HCT116 (cell line): ENCODE data around the gene SMARCB1. TPM values are rescaled to one million over a fixed set of nuclear protein-coding genes. Genes with fewer than 3 reads are reported as not detected.

Experiments
- ATAC-seq: fragments of 200-7000 bp; cut with Tn5 transposase; 2 replicates; pipeline ENCODE4 v1.9.1; 2020; ENCODE audit warnings: mild to moderate bottlenecking, moderate library complexity
- BruUV-seq: library from RNA; stranded (reverse); fragments of 400-500 nt; replicated peaks from 2 replicates; lab custom pipeline; 2021; lab: Mats Ljungman, UMichigan
- CTCF ChIA-PET: fragments of 300-600 bp; sonication (Branson Sonifier 250); formaldehyde crosslinking; loops from one replicate; lab custom pipeline; 2021; ENCODE audit warnings: antibody characterized with exemption; lab: Charles Lee
- POLR2A ChIA-PET: fragments of 300-600, 350-600 bp; sonication (Branson Sonifier 250); formaldehyde crosslinking; loops from one replicate; lab custom pipeline; 2021; ENCODE audit warnings: antibody characterized with exemption; lab: Charles Lee
- RAD21 ChIA-PET, 2 experiments: fragments of 300-600 bp; sonication (Branson Sonifier 250); formaldehyde crosslinking; loops; one replicate each; lab custom pipeline; 2023; ENCODE audit warnings: low total read pairs in 2 of 2; ENCODE audit not compliant: uncharacterized antibody in 2 of 2, unreplicated experiment in 2 of 2, low non-redundant PET in 1 of 2; lab: Charles Lee
- DNase-seq: peaks from one replicate; pipeline ENCODE4 v3.0.0-alpha.2; 2010; ENCODE audit warnings: low read depth, low spot score
- H2AFZ ChIP-seq: fragments of 200-600 bp; shearing (Covaris generic), sonication (generic); 2 replicates; pipeline ENCODE4 v1.6.1; 2017; ENCODE audit warnings: low read depth, mixed run types, mixed read lengths, antibody characterized with exemption, low read length; ENCODE audit not compliant: poor library complexity, severe bottlenecking
- H3K27ac ChIP-seq: 2 replicates; pipeline ENCODE4 v1.5.1; 2012; ENCODE audit warnings: low read depth, low read length
- H3K27me3 ChIP-seq: fragments of 200-600 bp; sonication (generic); 2 replicates; pipeline ENCODE4 v1.6.1; 2016; ENCODE audit warnings: mixed run types, low read length, mixed read lengths; ENCODE audit not compliant: insufficient read depth
- H3K36me3 ChIP-seq, 2 experiments: fragments of 200-500 bp in 1 of 2; fragments of 200-600 bp in 1 of 2; sonication (Bioruptor generic) in 1 of 2; sonication (generic) in 1 of 2; 2 replicates each; pipeline versions ENCODE4 v1.5.1 to v1.6.1; 2014 to 2016; ENCODE audit warnings: low read length in 2 of 2, inconsistent platforms in 1 of 2, mixed read lengths in 1 of 2, mixed run types in 1 of 2; ENCODE audit not compliant: insufficient read depth in 2 of 2, control insufficient read depth in 1 of 2
- H3K4me1 ChIP-seq, 2 experiments: fragments of 200-600 bp in 1 of 2; sonication (generic) in 1 of 2; 2 replicates each; pipeline versions ENCODE4 v1.5.1 to v1.6.1; 2012 to 2017; ENCODE audit warnings: low read length in 2 of 2, inconsistent platforms in 1 of 2, mild to moderate bottlenecking in 1 of 2, mixed read lengths in 1 of 2, mixed run types in 1 of 2, moderate library complexity in 1 of 2; ENCODE audit not compliant: insufficient read depth in 2 of 2, control insufficient read depth in 1 of 2
- H3K4me2 ChIP-seq: fragments of 200-600 bp; sonication (generic); 2 replicates; pipeline ENCODE4 v1.6.1; 2017; ENCODE audit warnings: mixed run types, low read length, mixed read lengths
- H3K4me3 ChIP-seq, 2 experiments: fragments of 200-600 bp in 1 of 2; sonication (generic) in 1 of 2; replicated peaks in 1 of 2; 2 replicates each; pipeline ENCODE4 v1.5.1; 2011 to 2016; ENCODE audit warnings: low read length in 2 of 2, control low read depth in 1 of 2, low read depth in 1 of 2, mild to moderate bottlenecking in 1 of 2, mixed read lengths in 1 of 2, mixed run types in 1 of 2
- H3K79me2 ChIP-seq: fragments of 200-600 bp; sonication (generic); 2 replicates; pipeline ENCODE4 v1.6.1; 2017; ENCODE audit warnings: mild to moderate bottlenecking, mixed run types, low read length, moderate library complexity, mixed read lengths; ENCODE audit not compliant: insufficient read depth
- H3K9ac ChIP-seq: fragments of 200-600 bp; sonication (generic); 2 replicates; pipeline ENCODE4 v1.6.1; 2016; ENCODE audit warnings: low read length, mixed read lengths
- H3K9me2 ChIP-seq: fragments of 200-600 bp; sonication (generic), shearing (Covaris generic); 2 replicates; pipeline ENCODE4 v1.6.1; 2017; ENCODE audit warnings: mixed run types, mild to moderate bottlenecking, moderate library complexity; ENCODE audit not compliant: insufficient read depth
- H3K9me3 ChIP-seq, 2 experiments: fragments of 200-500 bp in 1 of 2; fragments of 200-600 bp in 1 of 2; sonication (Bioruptor generic) in 1 of 2; sonication (generic) in 1 of 2; 2 replicates each; pipeline ENCODE4 v1.6.1; 2014 to 2017; ENCODE audit warnings: low read length in 2 of 2, mixed read lengths in 2 of 2, inconsistent platforms in 1 of 2, low read depth in 1 of 2, mild to moderate bottlenecking in 1 of 2, mixed run types in 1 of 2, moderate library complexity in 1 of 2; ENCODE audit not compliant: control insufficient read depth in 1 of 2, insufficient read depth in 1 of 2
- H4K20me1 ChIP-seq: fragments of 200-600 bp; sonication (generic), shearing (Covaris generic); 2 replicates; pipeline ENCODE4 v1.6.1; 2017; ENCODE audit warnings: mixed run types, mild to moderate bottlenecking, moderate library complexity; ENCODE audit not compliant: insufficient read depth
- CBX3 ChIP-seq: IDR thresholded peaks from 2 replicates; pipeline ENCODE4 v1.6.1; 2012; ENCODE audit warnings: low read depth
- CEBPB ChIP-seq: IDR thresholded peaks from 2 replicates; pipeline ENCODE4 v1.6.1; 2012; ENCODE audit warnings: low read depth
- EGR1 ChIP-seq: IDR thresholded peaks from 2 replicates; pipeline ENCODE4 v1.6.1; 2012; ENCODE audit warnings: low read depth
- ELF1 ChIP-seq: IDR thresholded peaks from 2 replicates; pipeline ENCODE4 v1.6.1; 2012; ENCODE audit warnings: low read depth, borderline replicate concordance
- FOSL1 ChIP-seq: IDR thresholded peaks from 2 replicates; pipeline ENCODE4 v1.6.1; 2012; ENCODE audit warnings: low read depth
- POLR2A ChIP-seq: IDR thresholded peaks from 2 replicates; pipeline ENCODE4 v1.7.0; 2011; ENCODE audit warnings: borderline replicate concordance; ENCODE audit not compliant: insufficient read depth, insufficient read length; ENCODE audit errors: extremely low read depth
- POLR2AphosphoS5 ChIP-seq: IDR thresholded peaks from 2 replicates; pipeline ENCODE4 v1.6.1; 2011; ENCODE audit warnings: mild to moderate bottlenecking, low read depth, low read length, moderate library complexity
- RAD21 ChIP-seq: IDR thresholded peaks from 2 replicates; pipeline ENCODE4 v1.6.1; 2012; ENCODE audit warnings: low read depth, mild to moderate bottlenecking
- SIN3A ChIP-seq: IDR thresholded peaks from 2 replicates; pipeline ENCODE4 v1.6.1; 2012; ENCODE audit warnings: low read depth
- SRF ChIP-seq: IDR thresholded peaks from 2 replicates; pipeline ENCODE4 v1.6.1; 2012; ENCODE audit warnings: low read depth
- TCF7L2 ChIP-seq: IDR thresholded peaks from 2 replicates; pipeline ENCODE4 v1.7.0; 2011; ENCODE audit warnings: borderline replicate concordance, inconsistent platforms; ENCODE audit not compliant: insufficient read depth, insufficient read length; ENCODE audit errors: extremely low read depth
- YY1 ChIP-seq: IDR thresholded peaks from 2 replicates; pipeline ENCODE4 v1.6.1; 2011; ENCODE audit warnings: low read length, low read depth, moderate library complexity, mild to moderate bottlenecking; ENCODE audit not compliant: insufficient replicate concordance; ENCODE audit errors: extremely low read depth
- ZFX ChIP-seq: fragments of 450-650 bp; IDR thresholded peaks from 2 replicates; pipeline ENCODE4 v1.6.1; 2017
- intact Hi-C: fragments of 100-400 bp; cut with micrococcal nuclease; formaldehyde crosslinking; loops from 2 replicates; pipeline ENCODE4 v1.10.0; 2022
- total RNA-seq: library from RNA; stranded (reverse); gene quantifications from one replicate; pipeline ENCODE4 v1.2.1, GENCODE V29; 2021; ENCODE audit not compliant: unreplicated experiment
- TF ChIP-seq, protein P1 (sequence below): IDR thresholded peaks from 2 replicates; pipeline ENCODE4 v1.6.1; 2011; ENCODE audit warnings: mild to moderate bottlenecking, low read length, moderate library complexity; ENCODE audit not compliant: insufficient replicate concordance; ENCODE audit errors: extremely low read depth

SMARCB1 gene
- total RNA-seq, 1 experiment from 2014 or later, result 101 TPM

DNA sequence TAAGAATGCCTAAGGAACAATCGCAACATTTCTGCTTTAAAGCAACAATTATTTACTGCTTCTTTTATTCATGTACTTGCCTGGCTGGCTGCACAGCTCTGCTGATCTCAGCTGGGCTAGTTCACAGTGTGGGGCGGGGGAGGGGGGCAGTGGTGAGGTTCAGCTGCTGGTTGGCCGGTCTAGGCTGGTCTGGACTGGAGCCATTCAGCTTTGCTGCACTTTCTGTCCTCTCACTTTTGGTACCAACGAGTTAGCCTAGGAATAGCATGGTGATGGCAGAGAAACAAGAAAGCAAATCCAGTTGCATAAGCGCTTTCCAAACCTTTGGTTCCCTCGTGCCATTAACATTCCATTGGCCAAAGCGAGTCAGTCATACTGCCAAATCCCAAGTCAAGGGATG lies 91.5 kb downstream of the SMARCB1 start:
- ATAC-seq (no peak), DNase-seq (no peak)
- H3K27ac ChIP-seq, result no peak overlapping the region
- H3K9me3 ChIP-seq, result no peaks in the 10 kb centered on the region
- ChIA-PET POLR2A (interaction anchor here (0.6 kb wide), 1 partner anchor 11 kb away, joined by 3 read pairs; no protein-coding TSS in a partner anchor), RAD21 (no interaction called here), CTCF (no interaction called here)
- H3K9ac ChIP-seq, result no peak overlapping the region
- H3K36me3 ChIP-seq, result no peaks in the 10 kb centered on the region; a peak in 1 of 4 replicates
- no TSS peak for BruUV-seq
- no peaks in the 10 kb centered on the region for H3K9me2 ChIP-seq
- no peaks in the 10 kb centered on the region for H4K20me1 ChIP-seq
- intact Hi-C loops, result no loop called here
- H3K79me2 ChIP-seq, result no peaks in the 10 kb centered on the region
- no peaks in the 10 kb centered on the region for H3K4me1 ChIP-seq
- no peaks in the 10 kb centered on the region for H3K27me3 ChIP-seq
- no peak for TF ChIP-seq TCF7L2
- TF ChIP-seq YY1, result no peak
- TF ChIP-seq EGR1, result no peak
- TF ChIP-seq POLR2AphosphoS5, result no peak
- no peak for TF ChIP-seq POLR2A
- no peak overlapping the region for H3K4me2 ChIP-seq
- no peak overlapping the region for H3K4me3 ChIP-seq
- H2AFZ ChIP-seq, result no peak overlapping the region

DNA sequence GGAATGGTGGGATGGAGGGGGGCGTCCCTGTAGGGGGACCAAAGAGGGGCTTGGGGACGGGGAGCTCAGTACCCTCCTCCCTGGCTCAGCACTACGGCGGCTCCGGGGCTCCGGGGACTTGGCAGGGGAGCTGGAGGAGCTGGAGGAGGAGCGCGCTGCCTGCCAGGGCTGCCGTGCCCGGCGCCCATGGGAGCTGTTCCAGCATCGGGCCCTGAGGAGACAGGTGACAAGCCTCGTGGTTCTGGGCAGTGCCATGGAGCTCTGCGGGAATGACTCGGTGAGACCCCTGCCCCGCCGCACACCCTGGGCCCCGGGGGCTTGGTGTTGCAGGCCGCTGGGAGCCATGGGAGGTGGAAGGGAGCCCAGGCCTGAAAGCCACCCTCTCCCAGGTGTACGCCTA lies 95.6 kb downstream of the SMARCB1 start:
- Histone ChIP-seq H3K79me2 (no peaks in the 10 kb centered on the region), H3K36me3 (0 out of 4 replicates have a peak, but pooled peaks cover 0 to 3% of the 10 kb centered on the region in 2 experiments), H3K4me1 (no peaks in the 10 kb centered on the region), H3K4me3 (no peak overlapping the region), H3K9me3 (no peaks in the 10 kb centered on the region), H3K27me3 (no peaks in the 10 kb centered on the region), H4K20me1 (no peaks in the 10 kb centered on the region), H3K27ac (no peak overlapping the region), H2AFZ (no peak overlapping the region), H3K4me2 (no peak overlapping the region), H3K9ac (no peak overlapping the region), H3K9me2 (no peaks in the 10 kb centered on the region)
- ChIA-PET POLR2A (no interaction called here), CTCF (no interaction called here), RAD21 (no interaction called here)
- intact Hi-C loops, result no loop called here
- BruUV-seq, result no TSS peak
- DNase-seq (no peak), ATAC-seq (no peak)
- TF ChIP-seq RAD21, result no peak
- TF ChIP-seq YY1, result no peak
- no peak for TF ChIP-seq ELF1
- TF ChIP-seq SRF, result no peak
- TF ChIP-seq, protein P1, sequence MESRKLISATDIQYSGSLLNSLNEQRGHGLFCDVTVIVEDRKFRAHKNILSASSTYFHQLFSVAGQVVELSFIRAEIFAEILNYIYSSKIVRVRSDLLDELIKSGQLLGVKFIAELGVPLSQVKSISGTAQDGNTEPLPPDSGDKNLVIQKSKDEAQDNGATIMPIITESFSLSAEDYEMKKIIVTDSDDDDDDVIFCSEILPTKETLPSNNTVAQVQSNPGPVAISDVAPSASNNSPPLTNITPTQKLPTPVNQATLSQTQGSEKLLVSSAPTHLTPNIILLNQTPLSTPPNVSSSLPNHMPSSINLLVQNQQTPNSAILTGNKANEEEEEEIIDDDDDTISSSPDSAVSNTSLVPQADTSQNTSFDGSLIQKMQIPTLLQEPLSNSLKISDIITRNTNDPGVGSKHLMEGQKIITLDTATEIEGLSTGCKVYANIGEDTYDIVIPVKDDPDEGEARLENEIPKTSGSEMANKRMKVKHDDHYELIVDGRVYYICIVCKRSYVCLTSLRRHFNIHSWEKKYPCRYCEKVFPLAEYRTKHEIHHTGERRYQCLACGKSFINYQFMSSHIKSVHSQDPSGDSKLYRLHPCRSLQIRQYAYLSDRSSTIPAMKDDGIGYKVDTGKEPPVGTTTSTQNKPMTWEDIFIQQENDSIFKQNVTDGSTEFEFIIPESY, result no peak
- no peak for TF ChIP-seq SIN3A
- TF ChIP-seq CEBPB, result no peak
- TF ChIP-seq FOSL1, result no peak
- no peak for TF ChIP-seq ZFX
- TF ChIP-seq CBX3, result no peak
